K562 (cell line): ENCODE data around the gene OLFML2A. TPM values are rescaled to one million over a fixed set of nuclear protein-coding genes. Genes with fewer than 3 reads are reported as not detected.

Experiments used
- CBX1 ChIP-seq: sonication (generic); IDR thresholded peaks from 2 replicates; pipeline ENCODE4 v1.6.1; 2016; ENCODE audit warnings: antibody characterized with exemption, low read depth, mild to moderate bottlenecking
- CREBBP ChIP-seq: IDR thresholded peaks from one replicate; pipeline ENCODE4 v1.6.1; 2012; ENCODE audit warnings: low read depth, mild to moderate bottlenecking, control low read depth, inconsistent platforms, low read length
- CXXC5 ChIP-seq: fragments of 250-450 bp; sonication (Bioruptor Pico); IDR thresholded peaks from 2 replicates; pipeline ENCODE4 v1.8.0; 2022; ENCODE audit warnings: inconsistent platforms, mild to moderate bottlenecking, moderate library complexity
- FOXA1 ChIP-seq: fragments of 450-650 bp; IDR thresholded peaks from 2 replicates; pipeline ENCODE4 v1.6.1; 2016; ENCODE audit warnings: mild to moderate bottlenecking, borderline replicate concordance
- GATAD2A ChIP-seq: fragments of 450-650 bp; IDR thresholded peaks from 2 replicates; pipeline ENCODE4 v1.6.1; 2017
- KLF13 ChIP-seq: fragments of 450-650 bp; IDR thresholded peaks from 2 replicates; pipeline ENCODE4 v1.6.1; 2016; ENCODE audit warnings: missing genetic modification characterization, low read depth, mild to moderate bottlenecking, missing compliant biosample characterization, moderate library complexity, borderline replicate concordance
- NR2C1 ChIP-seq, 2 experiments: fragments of 450-650 bp; IDR thresholded peaks; 2 replicates each; pipeline ENCODE4 v1.6.1; 2017; ENCODE audit warnings: mild to moderate bottlenecking in 2 of 2, antibody characterized with exemption in 1 of 2, inconsistent platforms in 1 of 2, missing compliant biosample characterization in 1 of 2, missing genetic modification characterization in 1 of 2
- NUFIP1 ChIP-seq: fragments of 450-650 bp; IDR thresholded peaks from 2 replicates; pipeline ENCODE4 v1.6.1; 2018; ENCODE audit not compliant: partially characterized antibody
- PHF8 ChIP-seq: fragments of 200-600 bp; sonication (generic); IDR thresholded peaks from 2 replicates; pipeline ENCODE4 v1.6.1; 2012; ENCODE audit warnings: mixed run types, mild to moderate bottlenecking, inconsistent platforms, low read length, moderate library complexity, borderline replicate concordance
- SAFB ChIP-seq: fragments of 200-400 bp; formaldehyde crosslinking; IDR thresholded peaks from 2 replicates; pipeline ENCODE4 v1.6.1; 2017; ENCODE audit warnings: low read depth, low read length, borderline replicate concordance
- SAP30 ChIP-seq: fragments of 200-600 bp; sonication (generic); IDR thresholded peaks from 2 replicates; pipeline ENCODE4 v1.6.1; 2012; ENCODE audit warnings: borderline replicate concordance, low read depth, mild to moderate bottlenecking, moderate library complexity, low read length, control low read depth, inconsistent platforms; ENCODE audit not compliant: insufficient read depth, poor library complexity, severe bottlenecking
- SMARCA5 ChIP-seq: fragments of 450-650 bp; IDR thresholded peaks from 2 replicates; pipeline ENCODE4 v1.6.1; 2016
- SREBF2 ChIP-seq: sonication (generic); formaldehyde crosslinking; IDR thresholded peaks from 2 replicates; pipeline ENCODE4 v1.4.0; 2020; ENCODE audit warnings: mild to moderate bottlenecking, missing genetic modification reagents
- WHSC1 ChIP-seq: IDR thresholded peaks from one replicate; pipeline ENCODE4 v1.6.1; 2012; ENCODE audit warnings: low read length, control low read depth, inconsistent platforms
- ZFX ChIP-seq: sonication (generic); formaldehyde crosslinking; IDR thresholded peaks from 2 replicates; pipeline ENCODE4 v1.8.0; 2022; ENCODE audit warnings: mild to moderate bottlenecking, missing genetic modification reagents, moderate library complexity
- ZNF212 ChIP-seq: fragments of 450-650 bp; formaldehyde crosslinking; IDR thresholded peaks from 2 replicates; pipeline ENCODE4 v1.4.0; 2020; ENCODE audit warnings: mild to moderate bottlenecking
- ZNF263 ChIP-seq: sonication (generic); formaldehyde crosslinking; IDR thresholded peaks from 2 replicates; pipeline ENCODE4 v1.8.0; 2022; ENCODE audit warnings: mild to moderate bottlenecking, missing genetic modification reagents, borderline replicate concordance
- ZNF589 ChIP-seq: fragments of 200-800 bp; sonication (Bioruptor generic); IDR thresholded peaks from 2 replicates; pipeline ENCODE4 v1.6.1; 2016; ENCODE audit warnings: low read depth, missing genetic modification characterization, missing compliant biosample characterization
- polyA plus RNA-seq, 8 experiments: library from polyadenylated mRNA; depleted of rRNA in 4 of 8; stranded (reverse) in 5 of 8; unstranded in 3 of 8; fragments of >200 nt; fragmentation: Nextera tagmentation in 2 of 8; fragmentation: Illumina TruSeq in 1 of 8; extraction: Ambion mirVana in 2 of 8; extraction: Trizol in 1 of 8; gene quantifications; 2 replicates each; pipeline versions ENCODE4 v1.2.1 to v1.2.3, GENCODE V29; 2011 to 2014; ENCODE audit warnings: inconsistent platforms in 1 of 8, missing spikeins in 1 of 8
- total RNA-seq, 7 experiments: library from RNA; depleted of rRNA in 6 of 7; stranded (reverse); fragments of >200 nt in 6 of 7; fragmentation: Illumina TruSeq in 2 of 7; extraction: Trizol in 2 of 7; gene quantifications; 2 replicates each; pipeline versions ENCODE4 v1.2.1 to v1.2.3, GENCODE V29; 2011 to 2021; ENCODE audit warnings: low replicate concordance in 1 of 7
- TF ChIP-seq, protein P1 (sequence below): sonication (generic); formaldehyde crosslinking; IDR thresholded peaks from 2 replicates; pipeline ENCODE4 v1.8.0; 2022; ENCODE audit warnings: mild to moderate bottlenecking, missing genetic modification reagents
- TF ChIP-seq, protein P2 (sequence below), 3 experiments: IDR thresholded peaks in 2 of 3; conservative IDR thresholded peaks in 1 of 3; 2 replicates each; pipeline ENCODE4 v1.5.1; 2011 to 2012; ENCODE audit warnings: low read length in 3 of 3, mild to moderate bottlenecking in 3 of 3, control low read depth in 2 of 3, improper control_type of control experiment in 1 of 3, inconsistent platforms in 1 of 3, low read depth in 1 of 3, mixed read lengths in 1 of 3, moderate library complexity in 1 of 3; ENCODE audit not compliant: insufficient read depth in 2 of 3
- TF ChIP-seq, protein P3 (sequence below): fragments of 250-450 bp; sonication (Bioruptor Pico); IDR thresholded peaks from 2 replicates; pipeline ENCODE4 v1.4.0; 2020; ENCODE audit warnings: mild to moderate bottlenecking, moderate library complexity

Gene OLFML2A
- total and polyA plus RNA-seq, 9 of the 15 experiments (the other 6 are each of a cell fraction or from before 2014, with no cell fraction given) = 0.16 TPM; not detected in 8

DNA sequence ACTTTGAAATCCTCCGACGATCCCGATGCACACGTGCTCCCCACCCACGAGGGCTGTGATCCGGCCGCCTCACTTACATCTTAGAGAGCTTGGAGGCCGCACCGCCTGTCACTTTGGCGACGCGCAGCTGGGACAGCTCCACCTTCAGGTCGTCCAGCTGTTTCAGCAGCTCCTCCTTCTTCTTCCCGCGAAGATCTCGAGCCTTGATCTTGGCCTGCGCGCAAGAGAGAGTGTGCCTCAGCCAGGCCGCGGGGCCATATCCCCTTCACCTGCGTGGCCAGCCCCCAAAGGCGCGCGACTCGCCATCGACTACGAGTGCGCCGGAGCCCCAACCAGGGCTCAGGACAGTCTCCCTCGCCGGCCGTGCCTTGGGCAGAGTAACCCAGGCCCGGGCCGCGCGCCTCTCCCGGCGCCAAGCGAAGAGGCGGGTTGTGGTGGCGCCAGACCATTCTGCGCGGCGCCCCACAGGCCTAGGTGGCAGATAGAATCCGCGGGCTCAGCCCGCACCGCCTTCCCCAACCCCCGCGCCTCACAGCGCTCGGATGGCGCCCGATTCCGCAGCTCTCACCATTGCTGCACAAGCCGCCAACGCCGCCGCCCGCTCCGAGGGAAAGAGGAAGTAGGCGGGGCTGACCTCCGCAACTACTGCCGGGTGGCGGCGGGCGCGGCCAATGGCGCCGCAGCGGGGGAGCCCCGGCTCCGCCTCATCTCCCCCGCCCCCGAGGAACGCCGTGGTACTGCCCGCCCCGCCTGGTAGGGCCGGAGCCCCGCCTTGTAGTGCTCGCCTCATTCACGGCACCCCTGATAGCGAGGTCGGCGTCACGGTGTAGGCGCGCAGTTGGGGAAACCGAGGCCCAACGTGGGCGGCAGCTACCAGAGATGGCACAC lies 84.7 kb downstream of the OLFML2A start, which contains the start of the genes ARPC5L and RPL35 (continued):
- TF ChIP-seq, protein P1, sequence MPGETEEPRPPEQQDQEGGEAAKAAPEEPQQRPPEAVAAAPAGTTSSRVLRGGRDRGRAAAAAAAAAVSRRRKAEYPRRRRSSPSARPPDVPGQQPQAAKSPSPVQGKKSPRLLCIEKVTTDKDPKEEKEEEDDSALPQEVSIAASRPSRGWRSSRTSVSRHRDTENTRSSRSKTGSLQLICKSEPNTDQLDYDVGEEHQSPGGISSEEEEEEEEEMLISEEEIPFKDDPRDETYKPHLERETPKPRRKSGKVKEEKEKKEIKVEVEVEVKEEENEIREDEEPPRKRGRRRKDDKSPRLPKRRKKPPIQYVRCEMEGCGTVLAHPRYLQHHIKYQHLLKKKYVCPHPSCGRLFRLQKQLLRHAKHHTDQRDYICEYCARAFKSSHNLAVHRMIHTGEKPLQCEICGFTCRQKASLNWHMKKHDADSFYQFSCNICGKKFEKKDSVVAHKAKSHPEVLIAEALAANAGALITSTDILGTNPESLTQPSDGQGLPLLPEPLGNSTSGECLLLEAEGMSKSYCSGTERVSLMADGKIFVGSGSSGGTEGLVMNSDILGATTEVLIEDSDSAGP (CRISPR knock-in tag) = no peak
- TF ChIP-seq NR2C1 (IDR thresholded peaks at IDR 0.05) = no peak
- TF ChIP-seq NR2C1 (tag; IDR thresholded peaks at IDR 0.05) = peak; percentile 99
- peak; percentile 81 for TF ChIP-seq CXXC5 (CRISPR knock-in tag)
- TF ChIP-seq PHF8 = peak; percentile 97
- TF ChIP-seq SAP30 = peak; percentile 92
- TF ChIP-seq ZFX (CRISPR knock-in tag) = no peak
- peak; percentile 61; the same call in 1 of the 2 replicates for TF ChIP-seq KLF13 (tag)
- no peak for TF ChIP-seq CREBBP
- no peak for TF ChIP-seq SAFB
- TF ChIP-seq NUFIP1 = no peak
- no peak for TF ChIP-seq SREBF2 (CRISPR knock-in tag)
- peak; percentile 82; the same call in 1 of the 2 replicates for TF ChIP-seq CBX1
- no peak for TF ChIP-seq FOXA1
- TF ChIP-seq SMARCA5 = no peak
- peak; percentile 77 for TF ChIP-seq ZNF263 (CRISPR knock-in tag)
- TF ChIP-seq, protein P2, sequence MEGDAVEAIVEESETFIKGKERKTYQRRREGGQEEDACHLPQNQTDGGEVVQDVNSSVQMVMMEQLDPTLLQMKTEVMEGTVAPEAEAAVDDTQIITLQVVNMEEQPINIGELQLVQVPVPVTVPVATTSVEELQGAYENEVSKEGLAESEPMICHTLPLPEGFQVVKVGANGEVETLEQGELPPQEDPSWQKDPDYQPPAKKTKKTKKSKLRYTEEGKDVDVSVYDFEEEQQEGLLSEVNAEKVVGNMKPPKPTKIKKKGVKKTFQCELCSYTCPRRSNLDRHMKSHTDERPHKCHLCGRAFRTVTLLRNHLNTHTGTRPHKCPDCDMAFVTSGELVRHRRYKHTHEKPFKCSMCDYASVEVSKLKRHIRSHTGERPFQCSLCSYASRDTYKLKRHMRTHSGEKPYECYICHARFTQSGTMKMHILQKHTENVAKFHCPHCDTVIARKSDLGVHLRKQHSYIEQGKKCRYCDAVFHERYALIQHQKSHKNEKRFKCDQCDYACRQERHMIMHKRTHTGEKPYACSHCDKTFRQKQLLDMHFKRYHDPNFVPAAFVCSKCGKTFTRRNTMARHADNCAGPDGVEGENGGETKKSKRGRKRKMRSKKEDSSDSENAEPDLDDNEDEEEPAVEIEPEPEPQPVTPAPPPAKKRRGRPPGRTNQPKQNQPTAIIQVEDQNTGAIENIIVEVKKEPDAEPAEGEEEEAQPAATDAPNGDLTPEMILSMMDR (IDR thresholded peaks at IDR 0.05 in 2 of 3, conservative IDR thresholded peaks at IDR 0.05 in 1 of 3; ENCODE audit: insufficient read depth in 2 of 3, low read depth in 1 of 3, low read length in 3 of 3) = peak; percentile 15 to 55 (median 33); a peak in 4 of 6 replicates
- no peak for TF ChIP-seq GATAD2A
- TF ChIP-seq ZNF212 (CRISPR knock-in tag) = no peak
- TF ChIP-seq ZNF589 (CRISPR knock-in tag) = no peak
- no peak for TF ChIP-seq WHSC1
- TF ChIP-seq, protein P3, sequence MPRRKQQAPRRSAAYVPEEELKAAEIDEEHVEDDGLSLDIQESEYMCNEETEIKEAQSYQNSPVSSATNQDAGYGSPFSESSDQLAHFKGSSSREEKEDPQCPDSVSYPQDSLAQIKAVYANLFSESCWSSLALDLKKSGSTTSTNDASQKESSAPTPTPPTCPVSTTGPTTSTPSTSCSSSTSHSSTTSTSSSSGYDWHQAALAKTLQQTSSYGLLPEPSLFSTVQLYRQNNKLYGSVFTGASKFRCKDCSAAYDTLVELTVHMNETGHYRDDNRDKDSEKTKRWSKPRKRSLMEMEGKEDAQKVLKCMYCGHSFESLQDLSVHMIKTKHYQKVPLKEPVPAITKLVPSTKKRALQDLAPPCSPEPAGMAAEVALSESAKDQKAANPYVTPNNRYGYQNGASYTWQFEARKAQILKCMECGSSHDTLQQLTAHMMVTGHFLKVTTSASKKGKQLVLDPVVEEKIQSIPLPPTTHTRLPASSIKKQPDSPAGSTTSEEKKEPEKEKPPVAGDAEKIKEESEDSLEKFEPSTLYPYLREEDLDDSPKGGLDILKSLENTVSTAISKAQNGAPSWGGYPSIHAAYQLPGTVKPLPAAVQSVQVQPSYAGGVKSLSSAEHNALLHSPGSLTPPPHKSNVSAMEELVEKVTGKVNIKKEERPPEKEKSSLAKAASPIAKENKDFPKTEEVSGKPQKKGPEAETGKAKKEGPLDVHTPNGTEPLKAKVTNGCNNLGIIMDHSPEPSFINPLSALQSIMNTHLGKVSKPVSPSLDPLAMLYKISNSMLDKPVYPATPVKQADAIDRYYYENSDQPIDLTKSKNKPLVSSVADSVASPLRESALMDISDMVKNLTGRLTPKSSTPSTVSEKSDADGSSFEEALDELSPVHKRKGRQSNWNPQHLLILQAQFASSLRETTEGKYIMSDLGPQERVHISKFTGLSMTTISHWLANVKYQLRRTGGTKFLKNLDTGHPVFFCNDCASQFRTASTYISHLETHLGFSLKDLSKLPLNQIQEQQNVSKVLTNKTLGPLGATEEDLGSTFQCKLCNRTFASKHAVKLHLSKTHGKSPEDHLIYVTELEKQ = no peak
